Vagina (tissue), 2 donors: ENCODE data around the gene CRYBA1. TPM values are rescaled to one million over a fixed set of nuclear protein-coding genes. Genes with fewer than 3 reads are reported as not detected.

Experiments
- DNase-seq, 2 donors: peaks; one replicate each; pipeline ENCODE4 v3.0.0-alpha.2; 2017; ENCODE audit errors: extremely low spot score in 2 of 2
- H3K27ac ChIP-seq: fragments of 200-600 bp; sonication (generic); one replicate; pipeline ENCODE4 v1.5.1; 2019
- H3K27me3 ChIP-seq: fragments of 200-600 bp; sonication (generic); one replicate; pipeline ENCODE4 v1.5.1; 2019
- H3K36me3 ChIP-seq, 2 donors: fragments of 200-600 bp; sonication (generic); one replicate each; pipeline ENCODE4 v1.5.1; 2017 to 2019
- H3K4me1 ChIP-seq: fragments of 200-600 bp; sonication (generic); one replicate; pipeline ENCODE4 v1.5.1; 2019
- H3K4me3 ChIP-seq, 2 donors: fragments of 200-600 bp; sonication (generic); 1 replicate in 1 of 2; 2 replicates in 1 of 2; pipeline ENCODE4 v1.5.1; 2016 to 2019
- H3K9me3 ChIP-seq: fragments of 200-600 bp; sonication (generic); one replicate; pipeline ENCODE4 v1.5.1; 2019
- CTCF ChIP-seq, 3 experiments: fragments of 450-650 bp in 2 of 3; fragments of 200-600 bp in 1 of 3; sonication (generic) in 1 of 3; IDR thresholded peaks; one replicate each; pipeline ENCODE4 v1.5.1; 2017 to 2019; ENCODE audit warnings: antibody characterized with exemption in 3 of 3, mild to moderate bottlenecking in 2 of 3, moderate library complexity in 2 of 3
- POLR2A ChIP-seq, 2 donors: fragments of 450-650 bp; IDR thresholded peaks; one replicate each; pipeline ENCODE4 v1.6.1; 2017; ENCODE audit warnings: antibody characterized with exemption in 2 of 2, mild to moderate bottlenecking in 2 of 2, moderate library complexity in 2 of 2
- POLR2AphosphoS5 ChIP-seq, 2 donors: sonication (generic); formaldehyde crosslinking; IDR thresholded peaks; one replicate each; pipeline ENCODE4 v1.9.0; 2017; ENCODE audit warnings: antibody characterized with exemption in 2 of 2, mild to moderate bottlenecking in 2 of 2, low read depth in 1 of 2; ENCODE audit not compliant: insufficient read depth in 1 of 2
- intact Hi-C: fragments of 100-400 bp; cut with DNase I; formaldehyde crosslinking; loops from one replicate; pipeline ENCODE4 v1.15.1; 2023
- total RNA-seq: library from RNA; depleted of rRNA; stranded (reverse); fragments of >200 nt; gene quantifications from one replicate; pipeline ENCODE4 v1.2.3, GENCODE V29; 2016

The CRYBA1 gene
- total RNA-seq, 1 donor from 2014 or later: not detected

GRCh38 chr17:29292071-29292991 is 45.7 kb downstream of the CRYBA1 start:
- no peaks in the 10 kb centered on the region for H3K27me3 ChIP-seq
- peaks cover 0 to under 1% of the 10 kb centered on the region in 2 donors for H3K36me3 ChIP-seq
- H3K9me3 ChIP-seq: no peaks in the 10 kb centered on the region
- TF ChIP-seq POLR2A (IDR thresholded peaks at IDR 0.05): no peak
- no peak for TF ChIP-seq CTCF (IDR thresholded peaks at IDR 0.05)
- no peak for TF ChIP-seq POLR2AphosphoS5 (IDR thresholded peaks at IDR 0.05; ENCODE audit: insufficient read depth in 1 of 2, low read depth in 1 of 2)
- H3K4me1 ChIP-seq: peaks cover 54% of the 10 kb centered on the region
- H3K27ac ChIP-seq: peak overlapping the region; percentile 100
- intact Hi-C loops: loop anchor here (5.0 kb wide), 1 partner anchor 145 kb away; no protein-coding TSS in a partner anchor
- DNase-seq: peak in 1 of 2 donors; percentile 90
- H3K4me3 ChIP-seq: peak overlapping the region; percentile 76 to 98

- Histone ChIP-seq H3K4me1 (peaks cover 46% of the 10 kb centered on the region), H3K27ac (peak overlapping the region; percentile 100), H3K27me3 (no peaks in the 10 kb centered on the region), H3K4me3 (peak overlapping the region; percentile 76 to 98), H3K9me3 (no peaks in the 10 kb centered on the region), H3K36me3 (no peaks in the 10 kb centered on the region)
- peak in 1 of 2 donors; percentile 89 for DNase-seq
- intact Hi-C loops: loop anchor here (5.0 kb wide), 1 partner anchor 146 kb away; no protein-coding TSS in a partner anchor
- no peak for TF ChIP-seq POLR2A (IDR thresholded peaks at IDR 0.05)
- TF ChIP-seq CTCF (IDR thresholded peaks at IDR 0.05): no peak
- peak in 1 of 2 donors; percentile 61 for TF ChIP-seq POLR2AphosphoS5 (IDR thresholded peaks at IDR 0.05; ENCODE audit: insufficient read depth in 1 of 2, low read depth in 1 of 2)
Observed at GRCh38 chr17:29292992-29293889, 46.6 kb downstream of the CRYBA1 start.

- H3K4me3 ChIP-seq: peak within 1 kb of the TSS; percentile 76 to 98
- intact Hi-C loops: loop anchor here (5.0 kb wide), 1 partner anchor 147 kb away; no protein-coding TSS in a partner anchor
- no peaks in the 10 kb centered on the region for H3K27me3 ChIP-seq
- peak; percentile 97 to 99 for DNase-seq
- H3K36me3 ChIP-seq: no peaks in the 10 kb centered on the region
- H3K4me1 ChIP-seq: peaks cover 38% of the 10 kb centered on the region
- peak within 1 kb of the TSS; percentile 100 for H3K27ac ChIP-seq
- no peaks in the 10 kb centered on the region for H3K9me3 ChIP-seq
- TF ChIP-seq CTCF (IDR thresholded peaks at IDR 0.05) (no peak), POLR2AphosphoS5 (IDR thresholded peaks at IDR 0.05; ENCODE audit: insufficient read depth in 1 of 2, low read depth in 1 of 2) (peak; percentile 95 to 99), POLR2A (IDR thresholded peaks at IDR 0.05) (peak; percentile 89 to 100)
Observed at GRCh38 chr17:29293890-29294579, 47.4 kb downstream of the CRYBA1 start, which contains the start of gene NUFIP2. Gene NUFIP2 (minus strand): TSS chr17:29294148. CDS start chr17:29294059, 89 bp downstream.

GRCh38 chr17:29294580-29294900 is 47.9 kb downstream of the CRYBA1 start:
- Histone ChIP-seq H3K27ac (peak overlapping the region; percentile 100), H3K4me3 (peak overlapping the region; percentile 76 to 98), H3K9me3 (no peaks in the 10 kb centered on the region), H3K27me3 (no peaks in the 10 kb centered on the region), H3K4me1 (peaks cover 33% of the 10 kb centered on the region), H3K36me3 (no peaks in the 10 kb centered on the region)
- TF ChIP-seq CTCF (IDR thresholded peaks at IDR 0.05): no peak
- TF ChIP-seq POLR2A (IDR thresholded peaks at IDR 0.05): no peak
- no peak for TF ChIP-seq POLR2AphosphoS5 (IDR thresholded peaks at IDR 0.05; ENCODE audit: insufficient read depth in 1 of 2, low read depth in 1 of 2)
- intact Hi-C loops: loop anchor here (5.0 kb wide), 1 partner anchor 147 kb away; no protein-coding TSS in a partner anchor
- DNase-seq: no peak
